Measurements from ENCODE around the gene RTN4R. TPM values are rescaled to one million over a fixed set of nuclear protein-coding genes. Genes with fewer than 3 reads are reported as not detected.

RTN4R gene
- total and polyA plus RNA-seq, 2 of the 4 experiments (the other 2 are of a cell fraction): 0.18 to 0.94 TPM

GRCh38 chr22:20246368-20247009, 21.6 kb downstream of the RTN4R start:
- Histone ChIP-seq H3K18ac (ENCODE audit: low read depth, low read length) (no peak overlapping the region), H2AK5ac (ENCODE audit: low read depth, low read length) (no peak overlapping the region), H3K27ac (ENCODE audit: insufficient read depth, low read length) (no peak overlapping the region), H3K4me3 (ENCODE audit: insufficient read depth, low read depth, low read length) (no peak overlapping the region), H3K56ac (ENCODE audit: extremely low read depth, insufficient read depth, low read length) (no peak overlapping the region), H3K9ac (ENCODE audit: low read depth, low read length) (no peak overlapping the region), H3K36me3 (ENCODE audit: control insufficient read depth, insufficient read depth, low read length) (no peaks in the 10 kb centered on the region), H4K20me1 (ENCODE audit: insufficient read depth, low read length) (no peaks in the 10 kb centered on the region), H2BK20ac (ENCODE audit: low read depth, low read length) (no peak overlapping the region), H3K9me1 (ENCODE audit: insufficient read depth, low read length) (no peaks in the 10 kb centered on the region), H3K23ac (ENCODE audit: low read depth, low read length) (no peak overlapping the region), H2BK120ac (ENCODE audit: low read depth, low read length) (no peak overlapping the region), H2BK15ac (ENCODE audit: low read depth, low read length) (no peak overlapping the region), H2BK5ac (ENCODE audit: low read depth, low read length, poor library complexity, severe bottlenecking) (no peak overlapping the region), H3K4ac (ENCODE audit: low read depth, low read length) (no peak overlapping the region), H3K14ac (replicated peaks; ENCODE audit: low read depth, low read length) (no peak overlapping the region), H2AK9ac (replicated peaks; ENCODE audit: low read depth, low read length, poor library complexity) (no peak overlapping the region), H4K5ac (ENCODE audit: low read depth, low read length) (no peak overlapping the region), H3K79me1 (ENCODE audit: low read depth in 1 of 2, low read length in 2 of 2) (no peaks in the 10 kb centered on the region), H3K4me1 (ENCODE audit: control insufficient read depth, insufficient read depth, low read length) (peaks cover 5% of the 10 kb centered on the region), H3K9me3 (ENCODE audit: control insufficient read depth, insufficient read depth, low read length) (no peaks in the 10 kb centered on the region), H3K4me2 (ENCODE audit: low read depth, low read length) (no peak overlapping the region), H2AFZ (replicated peaks; ENCODE audit: low read length, poor library complexity) (peak overlapping the region; percentile 32), H3K27me3 (ENCODE audit: control insufficient read depth, insufficient read depth, low read length) (peaks cover 6% of the 10 kb centered on the region; the same call in 1 of the 2 replicates), H4K8ac (ENCODE audit: low read depth in 2 of 2, low read length in 2 of 2) (no peak overlapping the region), H4K91ac (ENCODE audit: insufficient read depth, low read depth, low read length) (no peak overlapping the region)
- ChIA-PET POLR2A (ENCODE audit: unreplicated experiment) (no interaction called here), CTCF (no interaction called here)
- DNase-seq (no peak), ATAC-seq (ENCODE audit: low read depth) (no peak)
- BruUV-seq (replicated peaks): no TSS peak
- no peak for TF ChIP-seq RCOR1 (IDR thresholded peaks at IDR 0.05; ENCODE audit: insufficient replicate concordance, low read length)
- TF ChIP-seq CTCF (conservative IDR thresholded peaks at IDR 0.05; ENCODE audit: low read depth, low read length): no peak
- no peak for TF ChIP-seq MXI1 (IDR thresholded peaks at IDR 0.05; ENCODE audit: borderline replicate concordance, low read depth, low read length)
- TF ChIP-seq SMC3 (IDR thresholded peaks at IDR 0.05; ENCODE audit: low read depth, low read length): no peak
- TF ChIP-seq POLR2A (IDR thresholded peaks at IDR 0.05; ENCODE audit: low read depth, low read length): no peak
- TF ChIP-seq RAD21 (IDR thresholded peaks at IDR 0.05; ENCODE audit: low read length): no peak
- no peak for TF ChIP-seq FOS (IDR thresholded peaks at IDR 0.05; ENCODE audit: low read depth, low read length)
- in situ Hi-C loops (cut with MboI; ENCODE audit: low sequenced_read_pairs) (no loop called here), dilution Hi-C loops (cut with HindIII; ENCODE audit: low sequenced_read_pairs, unreplicated experiment) (no loop called here), intact Hi-C loops (cut with micrococcal nuclease) (no loop called here)
- WGBS, 2 experiments (ENCODE audit: extremely low coverage in 2 of 2, insufficient read length in 1 of 2): 72% methylated on average over 6 of the region's 19 CpGs; no CpG with 5 or more reads in 1 of the 2 experiments

Data from IMR-90 (cell line).